IMR-90 (cell line): ENCODE measurements around the gene PRKAR1B. TPM values are rescaled to one million over a fixed set of nuclear protein-coding genes. Genes with fewer than 3 reads are reported as not detected.

Experiments
- ATAC-seq: fragments of 200-7000 bp; cut with Tn5 transposase; 2 replicates; pipeline ENCODE4 v1.9.1; 2020; ENCODE audit warnings: low read depth, mild to moderate bottlenecking, moderate library complexity
- BruUV-seq: library from RNA; stranded (reverse); fragments of 400-500 nt; replicated peaks from 2 replicates; lab custom pipeline; 2021; lab: Mats Ljungman, UMichigan
- CTCF ChIA-PET: fragments of 300-600 bp; formaldehyde crosslinking; extraction: SDS; loops from one replicate; lab custom pipeline; 2021; ENCODE audit warnings: antibody characterized with exemption; lab: Yijun Ruan, JAX
- POLR2A ChIA-PET: fragments of 300-600 bp; sonication (Branson Sonifier 250); formaldehyde crosslinking; loops from one replicate; lab custom pipeline; 2022; ENCODE audit warnings: antibody characterized with exemption; ENCODE audit not compliant: unreplicated experiment; lab: Charles Lee
- DNase-seq: peaks from one replicate; pipeline ENCODE4 v3.0.0; 2013
- H2AFZ ChIP-seq: replicated peaks from 2 replicates; pipeline ENCODE3; 2013; ENCODE audit warnings: low read length, mild to moderate bottlenecking; ENCODE audit not compliant: poor library complexity
- H2AK5ac ChIP-seq: 2 replicates; pipeline ENCODE4 v1.6.1; 2013; ENCODE audit warnings: low read depth, low read length, inconsistent platforms
- H2AK9ac ChIP-seq: replicated peaks from 2 replicates; pipeline ENCODE3; 2013; ENCODE audit warnings: mild to moderate bottlenecking, low read depth, low read length, moderate library complexity; ENCODE audit not compliant: poor library complexity
- H2BK120ac ChIP-seq: 2 replicates; pipeline ENCODE4 v1.6.1; 2013; ENCODE audit warnings: low read depth, low read length, inconsistent platforms
- H2BK15ac ChIP-seq: 3 replicates; pipeline ENCODE4 v1.6.1; 2013; ENCODE audit warnings: low read depth, low read length, inconsistent platforms
- H2BK20ac ChIP-seq: 2 replicates; pipeline ENCODE4 v1.6.1; 2013; ENCODE audit warnings: low read depth, mild to moderate bottlenecking, inconsistent platforms, low read length, moderate library complexity
- H2BK5ac ChIP-seq: 2 replicates; pipeline ENCODE4 v1.6.1; 2013; ENCODE audit warnings: mild to moderate bottlenecking, low read depth, low read length, inconsistent platforms; ENCODE audit not compliant: poor library complexity, severe bottlenecking
- H3K14ac ChIP-seq: replicated peaks from 2 replicates; pipeline ENCODE4 v1.6.1; 2013; ENCODE audit warnings: low read depth, low read length, inconsistent platforms
- H3K18ac ChIP-seq: 2 replicates; pipeline ENCODE4 v1.6.1; 2013; ENCODE audit warnings: low read depth, low read length, control low read depth
- H3K23ac ChIP-seq: 2 replicates; pipeline ENCODE4 v1.6.1; 2013; ENCODE audit warnings: low read depth, low read length, inconsistent platforms
- H3K27ac ChIP-seq: 2 replicates; pipeline ENCODE4 v1.5.1; 2013; ENCODE audit warnings: mild to moderate bottlenecking, control low read depth, low read length; ENCODE audit not compliant: insufficient read depth
- H3K27me3 ChIP-seq: 2 replicates; pipeline ENCODE4 v1.6.1; 2013; ENCODE audit warnings: low read length; ENCODE audit not compliant: control insufficient read depth, insufficient read depth
- H3K36me3 ChIP-seq: 2 replicates; pipeline ENCODE4 v1.6.1; 2013; ENCODE audit warnings: low read length, mixed read lengths; ENCODE audit not compliant: control insufficient read depth, insufficient read depth
- H3K4ac ChIP-seq: 2 replicates; pipeline ENCODE4 v1.6.1; 2013; ENCODE audit warnings: low read depth, low read length, inconsistent platforms
- H3K4me1 ChIP-seq: 2 replicates; pipeline ENCODE4 v1.6.1; 2013; ENCODE audit warnings: low read length, mixed read lengths; ENCODE audit not compliant: control insufficient read depth, insufficient read depth
- H3K4me2 ChIP-seq: 2 replicates; pipeline ENCODE4 v1.6.1; 2013; ENCODE audit warnings: low read depth, mild to moderate bottlenecking, control low read depth, low read length, moderate library complexity
- H3K4me3 ChIP-seq: 2 replicates; pipeline ENCODE4 v1.5.1; 2013; ENCODE audit warnings: low read depth, mild to moderate bottlenecking, control low read depth, low read length, moderate library complexity; ENCODE audit not compliant: insufficient read depth
- H3K56ac ChIP-seq: 2 replicates; pipeline ENCODE4 v1.6.1; 2013; ENCODE audit warnings: low read length, inconsistent platforms; ENCODE audit not compliant: insufficient read depth; ENCODE audit errors: extremely low read depth
- H3K79me1 ChIP-seq, 2 experiments: 2 replicates each; pipeline ENCODE4 v1.6.1; 2013; ENCODE audit warnings: low read length in 2 of 2, inconsistent platforms in 1 of 2, low read depth in 1 of 2
- H3K9ac ChIP-seq: 2 replicates; pipeline ENCODE4 v1.6.1; 2013; ENCODE audit warnings: low read depth, low read length, control low read depth
- H3K9me1 ChIP-seq: 2 replicates; pipeline ENCODE4 v1.6.1; 2013; ENCODE audit warnings: low read length, inconsistent platforms; ENCODE audit not compliant: insufficient read depth
- H3K9me3 ChIP-seq: 2 replicates; pipeline ENCODE4 v1.6.1; 2013; ENCODE audit warnings: low read length; ENCODE audit not compliant: control insufficient read depth, insufficient read depth
- H4K20me1 ChIP-seq: 2 replicates; pipeline ENCODE4 v1.6.1; 2013; ENCODE audit warnings: low read length, inconsistent platforms; ENCODE audit not compliant: insufficient read depth
- H4K5ac ChIP-seq: 2 replicates; pipeline ENCODE4 v1.6.1; 2013; ENCODE audit warnings: mild to moderate bottlenecking, low read depth, low read length, control low read depth
- H4K8ac ChIP-seq, 2 experiments: 2 replicates each; pipeline ENCODE4 v1.6.1; 2013; ENCODE audit warnings: low read depth in 2 of 2, low read length in 2 of 2, control low read depth in 1 of 2, inconsistent platforms in 1 of 2
- H4K91ac ChIP-seq: 2 replicates; pipeline ENCODE4 v1.6.1; 2013; ENCODE audit warnings: low read depth, low read length, inconsistent platforms; ENCODE audit not compliant: insufficient read depth
- BHLHE40 ChIP-seq: fragments of 150-350 bp; IDR thresholded peaks from 2 replicates; pipeline ENCODE4 v1.6.1; 2016; ENCODE audit warnings: mild to moderate bottlenecking, low read depth, low read length
- CEBPB ChIP-seq: IDR thresholded peaks from 2 replicates; pipeline ENCODE4 v1.6.1; 2012; ENCODE audit warnings: low read depth, low read length, improper control_type of control experiment
- MXI1 ChIP-seq: IDR thresholded peaks from 2 replicates; pipeline ENCODE4 v1.6.1; 2012; ENCODE audit warnings: low read depth, mild to moderate bottlenecking, low read length, moderate library complexity, borderline replicate concordance
- NFE2L2 ChIP-seq: fragments of 150-350 bp; IDR thresholded peaks from 2 replicates; pipeline ENCODE4 v1.6.1; 2016; ENCODE audit warnings: low read depth, mild to moderate bottlenecking, low read length
- POLR2A ChIP-seq: IDR thresholded peaks from 2 replicates; pipeline ENCODE4 v1.6.1; 2012; ENCODE audit warnings: mild to moderate bottlenecking, low read depth, low read length
- RFX5 ChIP-seq: IDR thresholded peaks from 2 replicates; pipeline ENCODE4 v1.8.0; 2012; ENCODE audit warnings: low read depth, mild to moderate bottlenecking, low read length, moderate library complexity
- SMC3 ChIP-seq: fragments of 150-350 bp; IDR thresholded peaks from 2 replicates; pipeline ENCODE4 v1.6.1; 2016; ENCODE audit warnings: low read depth, mild to moderate bottlenecking, antibody characterized with exemption, low read length, moderate library complexity
- WGBS, 2 experiments: methylation state at CpG; one replicate each; pipeline versions ENCODE4 v1.1.5 to v1.1.7; 2013; ENCODE audit warnings: missing lambda C conversion rate in 2 of 2; ENCODE audit not compliant: insufficient read length in 1 of 2; ENCODE audit errors: extremely low coverage in 2 of 2; 5-methylcytosine and 5-hydroxymethylcytosine counted together
- dilution Hi-C: fragments of 300-500 bp; cut with HindIII; formaldehyde crosslinking; loops from one replicate; pipeline ENCODE4 v1.14.3; 2018; ENCODE audit warnings: low sequenced_read_pairs; ENCODE audit not compliant: unreplicated experiment
- in situ Hi-C: fragments of 300-500 bp; cut with MboI; formaldehyde crosslinking; loops from 3 replicates; pipeline ENCODE4 v1.14.3; 2019; ENCODE audit warnings: low sequenced_read_pairs, inconsistent platforms, mixed read lengths
- intact Hi-C: fragments of 100-400 bp; cut with micrococcal nuclease; formaldehyde crosslinking; loops from 2 replicates; pipeline ENCODE4 v1.10.0; 2022
- polyA plus RNA-seq, 3 experiments: library from polyadenylated mRNA; depleted of rRNA; stranded (reverse); fragments of >200 nt; gene quantifications; 2 replicates each; pipeline ENCODE4 v1.2.3, GENCODE V29; 2012; ENCODE audit warnings: low replicate concordance in 1 of 3
- total RNA-seq: library from RNA; depleted of rRNA; stranded (reverse); fragments of >200 nt; gene quantifications from 2 replicates; pipeline ENCODE4 v1.2.3, GENCODE V29; 2012
- TF ChIP-seq, protein P1 (sequence below): conservative IDR thresholded peaks from 2 replicates; pipeline ENCODE4 v1.5.1; 2012; ENCODE audit warnings: mild to moderate bottlenecking, low read depth, low read length, improper control_type of control experiment

The PRKAR1B gene
- total and polyA plus RNA-seq, 2 of the 4 experiments (the other 2 are of a cell fraction) = 15.2 to 20.2 TPM

DNA sequence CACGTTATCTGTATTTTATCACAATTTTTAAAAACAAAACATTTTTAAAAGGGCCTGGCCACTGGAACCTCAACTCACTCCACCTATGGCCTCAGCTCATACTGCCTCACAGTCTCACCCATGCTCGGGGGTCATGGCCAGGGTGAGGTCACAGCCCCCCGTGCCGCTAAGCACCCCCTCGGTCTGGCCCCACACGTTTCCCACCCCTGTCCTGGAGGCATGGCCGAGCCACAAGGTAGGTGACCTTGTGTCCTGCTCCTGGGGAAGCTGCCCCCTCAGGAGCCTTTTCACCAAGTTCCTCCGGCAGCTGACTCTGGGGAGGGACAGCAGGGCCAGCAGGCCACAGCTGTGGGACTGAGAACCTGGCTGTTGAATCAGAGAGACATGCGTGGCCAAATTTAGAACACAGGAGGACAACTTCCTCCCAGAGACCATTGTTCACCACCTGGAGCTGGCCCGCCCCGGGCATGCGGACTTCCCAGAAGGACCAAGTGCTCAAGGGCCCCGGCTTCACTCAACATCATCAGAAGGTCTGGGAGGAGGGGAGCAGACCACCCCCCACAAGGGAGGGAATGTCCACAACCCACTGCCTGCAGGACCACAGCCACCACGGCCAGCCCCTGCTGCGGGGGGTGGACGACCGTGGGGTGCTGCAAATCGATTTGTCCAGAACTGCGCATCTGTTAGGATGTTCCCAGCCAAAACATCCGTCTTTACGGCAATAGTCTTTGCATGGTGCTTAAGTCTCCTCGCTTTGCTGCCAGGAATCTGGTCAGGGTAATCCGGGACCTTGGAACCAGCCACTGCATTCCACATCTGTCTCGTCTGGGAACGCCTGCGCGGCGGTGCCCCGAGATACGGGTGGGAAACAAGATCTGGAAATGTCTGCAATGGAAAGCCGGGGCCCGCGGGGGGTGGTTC lies 158.8 kb downstream of the PRKAR1B start:
- H2BK120ac ChIP-seq = no peak overlapping the region
- H3K4me1 ChIP-seq = no peaks in the 10 kb centered on the region; the same call in 1 of the 2 replicates
- no peaks in the 10 kb centered on the region for H4K20me1 ChIP-seq
- WGBS, 2 experiments = 41% methylated on average over 10 of the region's 33 CpGs; no CpG with 5 or more reads in 1 of the 2 experiments
- H2BK15ac ChIP-seq = no peak overlapping the region
- H3K4ac ChIP-seq = no peak overlapping the region
- no peak overlapping the region for H4K8ac ChIP-seq
- H2AFZ ChIP-seq = no peak overlapping the region
- no peaks in the 10 kb centered on the region; the same call in 1 of the 2 replicates for H3K27me3 ChIP-seq
- no peak overlapping the region for H3K56ac ChIP-seq
- no peak for TF ChIP-seq BHLHE40
- TF ChIP-seq CEBPB = no peak
- TF ChIP-seq SMC3 = no peak
- TF ChIP-seq POLR2A = no peak
- no peak for TF ChIP-seq NFE2L2
- TF ChIP-seq RFX5 = no peak
- TF ChIP-seq, protein P1, sequence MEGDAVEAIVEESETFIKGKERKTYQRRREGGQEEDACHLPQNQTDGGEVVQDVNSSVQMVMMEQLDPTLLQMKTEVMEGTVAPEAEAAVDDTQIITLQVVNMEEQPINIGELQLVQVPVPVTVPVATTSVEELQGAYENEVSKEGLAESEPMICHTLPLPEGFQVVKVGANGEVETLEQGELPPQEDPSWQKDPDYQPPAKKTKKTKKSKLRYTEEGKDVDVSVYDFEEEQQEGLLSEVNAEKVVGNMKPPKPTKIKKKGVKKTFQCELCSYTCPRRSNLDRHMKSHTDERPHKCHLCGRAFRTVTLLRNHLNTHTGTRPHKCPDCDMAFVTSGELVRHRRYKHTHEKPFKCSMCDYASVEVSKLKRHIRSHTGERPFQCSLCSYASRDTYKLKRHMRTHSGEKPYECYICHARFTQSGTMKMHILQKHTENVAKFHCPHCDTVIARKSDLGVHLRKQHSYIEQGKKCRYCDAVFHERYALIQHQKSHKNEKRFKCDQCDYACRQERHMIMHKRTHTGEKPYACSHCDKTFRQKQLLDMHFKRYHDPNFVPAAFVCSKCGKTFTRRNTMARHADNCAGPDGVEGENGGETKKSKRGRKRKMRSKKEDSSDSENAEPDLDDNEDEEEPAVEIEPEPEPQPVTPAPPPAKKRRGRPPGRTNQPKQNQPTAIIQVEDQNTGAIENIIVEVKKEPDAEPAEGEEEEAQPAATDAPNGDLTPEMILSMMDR = no peak
- TF ChIP-seq MXI1 = no peak
- no peaks in the 10 kb centered on the region for H3K36me3 ChIP-seq
- no peak overlapping the region for H3K4me2 ChIP-seq
- dilution Hi-C loops (no loop called here), in situ Hi-C loops (no loop called here), intact Hi-C loops (no loop called here)
- ATAC-seq = peak; percentile 44
- 0 out of 2 replicates have a peak, but pooled peaks cover 3% of the 10 kb centered on the region for H3K9me1 ChIP-seq
- H3K27ac ChIP-seq = no peak overlapping the region
- peak; percentile 31 for DNase-seq
- H4K91ac ChIP-seq = no peak overlapping the region
- no peak overlapping the region for H2BK5ac ChIP-seq
- POLR2A ChIA-PET = no interaction called here
- H3K4me3 ChIP-seq = no peak overlapping the region
- H3K9ac ChIP-seq = no peak overlapping the region
- no peak overlapping the region for H4K5ac ChIP-seq
- H2BK20ac ChIP-seq = no peak overlapping the region
- no peaks in the 10 kb centered on the region for H3K79me1 ChIP-seq
- H3K18ac ChIP-seq = no peak overlapping the region
- no peaks in the 10 kb centered on the region; the same call in 1 of the 2 replicates for H3K9me3 ChIP-seq
- no peak overlapping the region for H3K23ac ChIP-seq
- BruUV-seq = no TSS peak
- no peak overlapping the region for H2AK9ac ChIP-seq
- H3K14ac ChIP-seq = no peak overlapping the region
- CTCF ChIA-PET = no interaction called here
- no peak overlapping the region for H2AK5ac ChIP-seq
